Gastrocnemius medialis (tissue), 4 donors: ENCODE data around the gene MLN.

ENCODE experiments used
- POLR2A ChIP-seq, 2 donors: fragments of 450-650 bp; IDR thresholded peaks; one replicate each; pipeline ENCODE4 v1.6.1; 2017; ENCODE audit warnings: antibody characterized with exemption in 2 of 2, mild to moderate bottlenecking in 2 of 2, moderate library complexity in 2 of 2
- TF ChIP-seq, protein P1 (sequence below), 5 experiments: fragments of 450-650 bp in 3 of 5; fragments of 200-600 bp in 2 of 5; sonication (generic) in 2 of 5; IDR thresholded peaks in 4 of 5; conservative IDR thresholded peaks in 1 of 5; 1 replicate in 4 of 5; 2 replicates in 1 of 5; pipeline ENCODE4 v1.5.1; 2016 to 2019; ENCODE audit warnings: antibody characterized with exemption in 5 of 5, mild to moderate bottlenecking in 3 of 5, moderate library complexity in 3 of 5

DNA sequence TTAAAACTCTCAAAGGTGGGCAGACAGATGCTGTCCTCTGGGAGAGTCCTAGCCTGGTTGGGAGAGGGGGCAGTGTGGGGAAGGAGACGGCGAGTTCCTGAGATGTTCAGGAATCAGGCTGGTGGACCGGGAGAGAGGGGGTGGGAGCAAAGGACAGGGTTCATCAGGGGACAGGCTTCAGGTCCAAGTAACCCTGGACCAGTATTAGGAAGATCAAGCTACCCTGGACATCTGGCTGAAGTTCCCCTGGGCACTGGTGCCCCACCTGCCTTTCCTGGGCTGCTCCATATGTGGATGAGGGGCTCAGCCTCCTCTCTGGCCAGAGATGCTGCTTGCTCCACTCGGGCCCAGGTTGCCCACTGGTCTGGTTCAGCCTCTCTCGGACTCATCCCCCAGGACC lies 56.0 kb downstream of the MLN start:
- TF ChIP-seq, protein P1, sequence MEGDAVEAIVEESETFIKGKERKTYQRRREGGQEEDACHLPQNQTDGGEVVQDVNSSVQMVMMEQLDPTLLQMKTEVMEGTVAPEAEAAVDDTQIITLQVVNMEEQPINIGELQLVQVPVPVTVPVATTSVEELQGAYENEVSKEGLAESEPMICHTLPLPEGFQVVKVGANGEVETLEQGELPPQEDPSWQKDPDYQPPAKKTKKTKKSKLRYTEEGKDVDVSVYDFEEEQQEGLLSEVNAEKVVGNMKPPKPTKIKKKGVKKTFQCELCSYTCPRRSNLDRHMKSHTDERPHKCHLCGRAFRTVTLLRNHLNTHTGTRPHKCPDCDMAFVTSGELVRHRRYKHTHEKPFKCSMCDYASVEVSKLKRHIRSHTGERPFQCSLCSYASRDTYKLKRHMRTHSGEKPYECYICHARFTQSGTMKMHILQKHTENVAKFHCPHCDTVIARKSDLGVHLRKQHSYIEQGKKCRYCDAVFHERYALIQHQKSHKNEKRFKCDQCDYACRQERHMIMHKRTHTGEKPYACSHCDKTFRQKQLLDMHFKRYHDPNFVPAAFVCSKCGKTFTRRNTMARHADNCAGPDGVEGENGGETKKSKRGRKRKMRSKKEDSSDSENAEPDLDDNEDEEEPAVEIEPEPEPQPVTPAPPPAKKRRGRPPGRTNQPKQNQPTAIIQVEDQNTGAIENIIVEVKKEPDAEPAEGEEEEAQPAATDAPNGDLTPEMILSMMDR (IDR thresholded peaks at IDR 0.05 in 4 of 5, conservative IDR thresholded peaks at IDR 0.05 in 1 of 5), result no peak
- peak in 1 of 2 donors; percentile 63 for TF ChIP-seq POLR2A (IDR thresholded peaks at IDR 0.05)
